GM06990 (cell line): Measurements from ENCODE around the gene CHMP1B.

Experiments
- DNase-seq: peaks from one replicate; pipeline ENCODE4 v3.0.0-alpha.2; 2011; ENCODE audit not compliant: insufficient read length; ENCODE audit errors: extremely low read depth
- H3K27me3 ChIP-seq: replicated peaks from 2 replicates; pipeline ENCODE4 v1.6.0; 2011; ENCODE audit warnings: low read length; ENCODE audit not compliant: control insufficient read depth, insufficient read depth
- H3K36me3 ChIP-seq: 2 replicates; pipeline ENCODE4 v1.5.1; 2011; ENCODE audit warnings: low read length; ENCODE audit not compliant: control insufficient read depth, insufficient read depth
- H3K4me3 ChIP-seq: replicated peaks from 2 replicates; pipeline ENCODE4 v1.5.1; 2011; ENCODE audit warnings: low read depth, mild to moderate bottlenecking, control low read depth, low read length
- CTCF ChIP-seq: IDR thresholded peaks from 2 replicates; pipeline ENCODE4 v1.5.1; 2011; ENCODE audit warnings: low read length, control low read depth, mild to moderate bottlenecking, inconsistent platforms; ENCODE audit not compliant: insufficient read depth, poor library complexity, severe bottlenecking

The CHMP1B gene

DNA sequence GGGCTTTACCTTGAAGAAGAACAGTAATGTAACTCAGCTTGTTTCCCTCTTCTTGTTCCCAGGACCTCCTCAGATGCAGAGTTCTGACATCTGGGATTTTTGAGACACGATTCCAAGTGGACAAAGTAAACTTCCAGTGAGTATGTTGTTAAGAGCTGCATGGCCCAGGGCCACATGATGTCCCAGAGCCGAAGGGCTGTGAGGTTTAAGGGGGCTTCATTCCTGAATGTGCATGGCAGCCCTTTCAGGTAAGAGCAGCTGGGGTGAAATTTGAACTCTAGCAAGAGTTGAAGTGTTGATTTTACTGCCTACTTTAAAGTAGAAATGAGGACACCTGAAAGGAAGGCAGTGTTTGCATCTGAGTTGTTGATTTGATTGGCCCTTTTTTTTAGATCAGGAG lies 13.3 kb downstream of the CHMP1B start:
- DNase-seq, result no peak
- no peak for TF ChIP-seq CTCF
- no peaks in the 10 kb centered on the region for H3K36me3 ChIP-seq
- H3K4me3 ChIP-seq, result no peak overlapping the region
- no peaks in the 10 kb centered on the region for H3K27me3 ChIP-seq

GRCh38 chr18:11865071-11865470 lies 13.9 kb downstream of the CHMP1B start:
- Histone ChIP-seq H3K27me3 (no peaks in the 10 kb centered on the region), H3K4me3 (no peak overlapping the region), H3K36me3 (no peaks in the 10 kb centered on the region)
- TF ChIP-seq CTCF, result no peak
- DNase-seq, result no peak

- DNase-seq, result no peak
- no peak for TF ChIP-seq CTCF
- Histone ChIP-seq H3K27me3 (no peaks in the 10 kb centered on the region), H3K36me3 (no peaks in the 10 kb centered on the region), H3K4me3 (no peak overlapping the region)
Observed at GRCh38 chr18:11866329-11866728, 15.1 kb downstream of the CHMP1B start.

- Histone ChIP-seq H3K4me3 (no peak overlapping the region), H3K27me3 (no peaks in the 10 kb centered on the region), H3K36me3 (no peaks in the 10 kb centered on the region)
- no peak for DNase-seq
- TF ChIP-seq CTCF, result no peak
Observed at GRCh38 chr18:11866764-11867163, 15.6 kb downstream of the CHMP1B start.

GRCh38 chr18:11868230-11868629 lies 17.0 kb downstream of the CHMP1B start:
- Histone ChIP-seq H3K36me3 (no peaks in the 10 kb centered on the region), H3K27me3 (no peaks in the 10 kb centered on the region), H3K4me3 (no peak overlapping the region)
- no peak for DNase-seq
- no peak for TF ChIP-seq CTCF

- no peak for TF ChIP-seq CTCF
- Histone ChIP-seq H3K36me3 (no peaks in the 10 kb centered on the region), H3K4me3 (no peak overlapping the region), H3K27me3 (no peaks in the 10 kb centered on the region)
- peak; percentile 57 for DNase-seq
Observed at GRCh38 chr18:11871501-11871900, 20.3 kb downstream of the CHMP1B start.
